HCT116 (cell line): ENCODE results near the gene MAP3K5. TPM values are rescaled to one million over a fixed set of nuclear protein-coding genes. Genes with fewer than 3 reads are reported as not detected.

Experiments
- ATAC-seq: fragments of 200-7000 bp; cut with Tn5 transposase; 2 replicates; pipeline ENCODE4 v1.9.1; 2020; ENCODE audit warnings: mild to moderate bottlenecking, moderate library complexity
- BruUV-seq: library from RNA; stranded (reverse); fragments of 400-500 nt; replicated peaks from 2 replicates; lab custom pipeline; 2021; lab: Mats Ljungman, UMichigan
- CTCF ChIA-PET: fragments of 300-600 bp; sonication (Branson Sonifier 250); formaldehyde crosslinking; loops from one replicate; lab custom pipeline; 2021; ENCODE audit warnings: antibody characterized with exemption; lab: Charles Lee
- POLR2A ChIA-PET: fragments of 300-600, 350-600 bp; sonication (Branson Sonifier 250); formaldehyde crosslinking; loops from one replicate; lab custom pipeline; 2021; ENCODE audit warnings: antibody characterized with exemption; lab: Charles Lee
- RAD21 ChIA-PET, 2 experiments: fragments of 300-600 bp; sonication (Branson Sonifier 250); formaldehyde crosslinking; loops; one replicate each; lab custom pipeline; 2023; ENCODE audit warnings: low total read pairs in 2 of 2; ENCODE audit not compliant: uncharacterized antibody in 2 of 2, unreplicated experiment in 2 of 2, low non-redundant PET in 1 of 2; lab: Charles Lee
- DNase-seq: peaks from one replicate; pipeline ENCODE4 v3.0.0-alpha.2; 2010; ENCODE audit warnings: low read depth, low spot score
- H2AFZ ChIP-seq: fragments of 200-600 bp; shearing (Covaris generic), sonication (generic); 2 replicates; pipeline ENCODE4 v1.6.1; 2017; ENCODE audit warnings: low read depth, mixed run types, mixed read lengths, antibody characterized with exemption, low read length; ENCODE audit not compliant: poor library complexity, severe bottlenecking
- H3K27ac ChIP-seq: 2 replicates; pipeline ENCODE4 v1.5.1; 2012; ENCODE audit warnings: low read depth, low read length
- H3K27me3 ChIP-seq: fragments of 200-600 bp; sonication (generic); 2 replicates; pipeline ENCODE4 v1.6.1; 2016; ENCODE audit warnings: mixed run types, low read length, mixed read lengths; ENCODE audit not compliant: insufficient read depth
- H3K36me3 ChIP-seq, 2 experiments: fragments of 200-500 bp in 1 of 2; fragments of 200-600 bp in 1 of 2; sonication (Bioruptor generic) in 1 of 2; sonication (generic) in 1 of 2; 2 replicates each; pipeline versions ENCODE4 v1.5.1 to v1.6.1; 2014 to 2016; ENCODE audit warnings: low read length in 2 of 2, inconsistent platforms in 1 of 2, mixed read lengths in 1 of 2, mixed run types in 1 of 2; ENCODE audit not compliant: insufficient read depth in 2 of 2, control insufficient read depth in 1 of 2
- H3K4me1 ChIP-seq, 2 experiments: fragments of 200-600 bp in 1 of 2; sonication (generic) in 1 of 2; 2 replicates each; pipeline versions ENCODE4 v1.5.1 to v1.6.1; 2012 to 2017; ENCODE audit warnings: low read length in 2 of 2, inconsistent platforms in 1 of 2, mild to moderate bottlenecking in 1 of 2, mixed read lengths in 1 of 2, mixed run types in 1 of 2, moderate library complexity in 1 of 2; ENCODE audit not compliant: insufficient read depth in 2 of 2, control insufficient read depth in 1 of 2
- H3K4me2 ChIP-seq: fragments of 200-600 bp; sonication (generic); 2 replicates; pipeline ENCODE4 v1.6.1; 2017; ENCODE audit warnings: mixed run types, low read length, mixed read lengths
- H3K4me3 ChIP-seq, 2 experiments: fragments of 200-600 bp in 1 of 2; sonication (generic) in 1 of 2; replicated peaks in 1 of 2; 2 replicates each; pipeline ENCODE4 v1.5.1; 2011 to 2016; ENCODE audit warnings: low read length in 2 of 2, control low read depth in 1 of 2, low read depth in 1 of 2, mild to moderate bottlenecking in 1 of 2, mixed read lengths in 1 of 2, mixed run types in 1 of 2
- H3K79me2 ChIP-seq: fragments of 200-600 bp; sonication (generic); 2 replicates; pipeline ENCODE4 v1.6.1; 2017; ENCODE audit warnings: mild to moderate bottlenecking, mixed run types, low read length, moderate library complexity, mixed read lengths; ENCODE audit not compliant: insufficient read depth
- H3K9ac ChIP-seq: fragments of 200-600 bp; sonication (generic); 2 replicates; pipeline ENCODE4 v1.6.1; 2016; ENCODE audit warnings: low read length, mixed read lengths
- H3K9me2 ChIP-seq: fragments of 200-600 bp; sonication (generic), shearing (Covaris generic); 2 replicates; pipeline ENCODE4 v1.6.1; 2017; ENCODE audit warnings: mixed run types, mild to moderate bottlenecking, moderate library complexity; ENCODE audit not compliant: insufficient read depth
- H3K9me3 ChIP-seq, 2 experiments: fragments of 200-500 bp in 1 of 2; fragments of 200-600 bp in 1 of 2; sonication (Bioruptor generic) in 1 of 2; sonication (generic) in 1 of 2; 2 replicates each; pipeline ENCODE4 v1.6.1; 2014 to 2017; ENCODE audit warnings: low read length in 2 of 2, mixed read lengths in 2 of 2, inconsistent platforms in 1 of 2, low read depth in 1 of 2, mild to moderate bottlenecking in 1 of 2, mixed run types in 1 of 2, moderate library complexity in 1 of 2; ENCODE audit not compliant: control insufficient read depth in 1 of 2, insufficient read depth in 1 of 2
- H4K20me1 ChIP-seq: fragments of 200-600 bp; sonication (generic), shearing (Covaris generic); 2 replicates; pipeline ENCODE4 v1.6.1; 2017; ENCODE audit warnings: mixed run types, mild to moderate bottlenecking, moderate library complexity; ENCODE audit not compliant: insufficient read depth
- CBX3 ChIP-seq: IDR thresholded peaks from 2 replicates; pipeline ENCODE4 v1.6.1; 2012; ENCODE audit warnings: low read depth
- ELF1 ChIP-seq: IDR thresholded peaks from 2 replicates; pipeline ENCODE4 v1.6.1; 2012; ENCODE audit warnings: low read depth, borderline replicate concordance
- EZH2phosphoT487 ChIP-seq: fragments of 200-600 bp; IDR thresholded peaks from 2 replicates; pipeline ENCODE4 v1.6.1; 2018; ENCODE audit warnings: antibody characterized with exemption, borderline replicate concordance
- MAX ChIP-seq: IDR thresholded peaks from 2 replicates; pipeline ENCODE4 v1.6.1; 2012
- POLR2A ChIP-seq: IDR thresholded peaks from 2 replicates; pipeline ENCODE4 v1.7.0; 2011; ENCODE audit warnings: borderline replicate concordance; ENCODE audit not compliant: insufficient read depth, insufficient read length; ENCODE audit errors: extremely low read depth
- RAD21 ChIP-seq: IDR thresholded peaks from 2 replicates; pipeline ENCODE4 v1.6.1; 2012; ENCODE audit warnings: low read depth, mild to moderate bottlenecking
- REST ChIP-seq: IDR thresholded peaks from 2 replicates; pipeline ENCODE4 v1.6.1; 2012; ENCODE audit warnings: low read depth
- SP1 ChIP-seq: IDR thresholded peaks from 2 replicates; pipeline ENCODE4 v1.6.1; 2012; ENCODE audit warnings: low read depth
- SRF ChIP-seq: IDR thresholded peaks from 2 replicates; pipeline ENCODE4 v1.6.1; 2012; ENCODE audit warnings: low read depth
- ZBTB33 ChIP-seq: IDR thresholded peaks from 2 replicates; pipeline ENCODE4 v1.6.1; 2011; ENCODE audit warnings: mild to moderate bottlenecking, low read length, moderate library complexity; ENCODE audit not compliant: insufficient replicate concordance; ENCODE audit errors: extremely low read depth
- ZFX ChIP-seq: fragments of 450-650 bp; IDR thresholded peaks from 2 replicates; pipeline ENCODE4 v1.6.1; 2017
- ZNF274 ChIP-seq: fragments of 200-500 bp; sonication (Bioruptor generic); IDR thresholded peaks from 2 replicates; pipeline ENCODE4 v1.6.1; 2014; ENCODE audit warnings: mild to moderate bottlenecking, low read depth, low read length, inconsistent platforms
- intact Hi-C: fragments of 100-400 bp; cut with micrococcal nuclease; formaldehyde crosslinking; loops from 2 replicates; pipeline ENCODE4 v1.10.0; 2022
- total RNA-seq: library from RNA; stranded (reverse); gene quantifications from one replicate; pipeline ENCODE4 v1.2.1, GENCODE V29; 2021; ENCODE audit not compliant: unreplicated experiment
- TF ChIP-seq, protein P1 (sequence below): IDR thresholded peaks from 2 replicates; pipeline ENCODE4 v1.6.1; 2012
- TF ChIP-seq, protein P2 (sequence below), 3 experiments: fragments of 200-600 bp in 1 of 3; sonication (generic) in 1 of 3; IDR thresholded peaks in 2 of 3; conservative IDR thresholded peaks in 1 of 3; 2 replicates each; pipeline ENCODE4 v1.5.1; 2012 to 2017; ENCODE audit warnings: low read depth in 2 of 3, low read length in 2 of 3, antibody characterized with exemption in 1 of 3, borderline replicate concordance in 1 of 3, control low read depth in 1 of 3, mild to moderate bottlenecking in 1 of 3, mixed read lengths in 1 of 3, mixed run types in 1 of 3, moderate library complexity in 1 of 3; ENCODE audit not compliant: insufficient read depth in 1 of 3

The MAP3K5 gene
- total RNA-seq, 1 experiment from 2014 or later, result 11.8 TPM

- Histone ChIP-seq H3K27me3 (no peaks in the 10 kb centered on the region), H3K36me3 (peaks cover 2 to 4% of the 10 kb centered on the region in 2 experiments; a peak in 1 of 4 replicates), H3K4me3 (no peak overlapping the region), H3K9ac (no peak overlapping the region), H4K20me1 (no peaks in the 10 kb centered on the region), H3K9me2 (no peaks in the 10 kb centered on the region), H3K4me2 (no peak overlapping the region)
- no TSS peak for BruUV-seq
- CTCF ChIA-PET, result interaction anchor here (1.3 kb wide), 1 partner anchor 57 kb away, joined by 3 read pairs; no protein-coding TSS in a partner anchor
- no peak for ATAC-seq
- POLR2A ChIA-PET, result no interaction called here
- TF ChIP-seq, protein P1, sequence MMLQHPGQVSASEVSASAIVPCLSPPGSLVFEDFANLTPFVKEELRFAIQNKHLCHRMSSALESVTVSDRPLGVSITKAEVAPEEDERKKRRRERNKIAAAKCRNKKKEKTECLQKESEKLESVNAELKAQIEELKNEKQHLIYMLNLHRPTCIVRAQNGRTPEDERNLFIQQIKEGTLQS, result no peak
- TF ChIP-seq EZH2phosphoT487 (no peak), ZFX (no peak), RAD21 (no peak), SRF (no peak), SP1 (no peak), MAX (no peak), ELF1 (no peak), CBX3 (no peak), ZBTB33 (no peak), POLR2A (no peak), REST (no peak), ZNF274 (no peak)
- TF ChIP-seq, protein P2, sequence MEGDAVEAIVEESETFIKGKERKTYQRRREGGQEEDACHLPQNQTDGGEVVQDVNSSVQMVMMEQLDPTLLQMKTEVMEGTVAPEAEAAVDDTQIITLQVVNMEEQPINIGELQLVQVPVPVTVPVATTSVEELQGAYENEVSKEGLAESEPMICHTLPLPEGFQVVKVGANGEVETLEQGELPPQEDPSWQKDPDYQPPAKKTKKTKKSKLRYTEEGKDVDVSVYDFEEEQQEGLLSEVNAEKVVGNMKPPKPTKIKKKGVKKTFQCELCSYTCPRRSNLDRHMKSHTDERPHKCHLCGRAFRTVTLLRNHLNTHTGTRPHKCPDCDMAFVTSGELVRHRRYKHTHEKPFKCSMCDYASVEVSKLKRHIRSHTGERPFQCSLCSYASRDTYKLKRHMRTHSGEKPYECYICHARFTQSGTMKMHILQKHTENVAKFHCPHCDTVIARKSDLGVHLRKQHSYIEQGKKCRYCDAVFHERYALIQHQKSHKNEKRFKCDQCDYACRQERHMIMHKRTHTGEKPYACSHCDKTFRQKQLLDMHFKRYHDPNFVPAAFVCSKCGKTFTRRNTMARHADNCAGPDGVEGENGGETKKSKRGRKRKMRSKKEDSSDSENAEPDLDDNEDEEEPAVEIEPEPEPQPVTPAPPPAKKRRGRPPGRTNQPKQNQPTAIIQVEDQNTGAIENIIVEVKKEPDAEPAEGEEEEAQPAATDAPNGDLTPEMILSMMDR (IDR thresholded peaks at IDR 0.05 in 2 of 3, conservative IDR thresholded peaks at IDR 0.05 in 1 of 3; ENCODE audit: borderline replicate concordance in 1 of 3, insufficient read depth in 1 of 3, low read depth in 2 of 3, low read length in 2 of 3), result no peak
- TF ChIP-seq, all 23 proteins: peak for 0
- no peaks in the 10 kb centered on the region for H3K4me1 ChIP-seq
- no peaks in the 10 kb centered on the region for H3K79me2 ChIP-seq
- RAD21 ChIA-PET, result no interaction called here
- intact Hi-C loops, result no loop called here
- no peaks in the 10 kb centered on the region for H3K9me3 ChIP-seq
- no peak overlapping the region for H3K27ac ChIP-seq
- no peak overlapping the region for H2AFZ ChIP-seq
- DNase-seq, result no peak
These were observed 204.8 kb downstream of the MAP3K5 start for GRCh38 chr6:136587527-136587926.
